Peyer's patch (tissue), 4 donors: Measurements from ENCODE around the gene KCNJ10.

ENCODE experiments used
- CTCF ChIP-seq, 6 experiments: fragments of 450-650 bp in 4 of 6; fragments of 200-600 bp in 2 of 6; sonication (generic) in 1 of 6; IDR thresholded peaks; one replicate each; pipeline ENCODE4 v1.5.1; 2017 to 2019; ENCODE audit warnings: antibody characterized with exemption in 6 of 6, mild to moderate bottlenecking in 3 of 6, moderate library complexity in 1 of 6
- POLR2A ChIP-seq, 2 donors: fragments of 450-650 bp; IDR thresholded peaks; one replicate each; pipeline ENCODE4 v1.5.1; 2017; ENCODE audit warnings: antibody characterized with exemption in 2 of 2, mild to moderate bottlenecking in 2 of 2, moderate library complexity in 2 of 2

DNA sequence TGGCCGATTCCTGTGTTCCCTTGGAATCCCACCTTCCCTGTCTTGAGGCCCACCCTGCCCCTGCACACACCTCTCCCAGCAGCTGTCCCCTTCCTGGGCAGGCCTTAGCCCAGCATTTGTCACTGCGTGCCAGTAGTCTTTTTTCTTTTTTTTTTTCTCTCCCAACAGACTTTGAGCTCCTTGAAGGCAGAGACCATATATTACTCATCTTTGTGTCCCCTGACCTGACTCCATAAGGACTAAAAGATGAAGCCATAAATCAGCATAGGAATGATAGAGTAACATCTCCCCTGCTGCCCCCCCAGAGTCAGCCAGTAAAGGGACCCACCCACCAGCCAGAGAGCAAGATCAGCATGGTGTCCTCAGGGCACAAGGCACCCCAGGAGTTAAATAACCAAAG lies 65.5 kb downstream of the KCNJ10 start:
- TF ChIP-seq CTCF (IDR thresholded peaks at IDR 0.05) (no peak), POLR2A (IDR thresholded peaks at IDR 0.05) (no peak)
